Activated naive CD4-positive, alpha-beta T cell treated with anti-CD3 and anti-CD28 coated beads for 36 hours (primary cell): ENCODE measurements around the gene SYT1. TPM values are rescaled to one million over a fixed set of nuclear protein-coding genes. Genes with fewer than 3 reads are reported as not detected.
"Not testable (repeated sequence)": the region's sequence is repeated elsewhere in the genome, so short reads cannot be mapped to it uniquely, and the experiment has no call there.

ENCODE experiments used
- CTCF ChIA-PET: fragments of 350-600 bp; sonication (Branson Sonifier 250); formaldehyde crosslinking; loops from one replicate; lab custom pipeline; 2021; ENCODE audit warnings: antibody characterized with exemption; lab: Charles Lee
- DNase-seq: peaks from one replicate; pipeline ENCODE4 v3.0.0-alpha.2; 2020
- H3K27ac Mint-ChIP-seq: one replicate; pipeline ENCODE4 v1.8.0; 2021; ENCODE audit warnings: mild to moderate bottlenecking, mixed read lengths
- H3K27me3 Mint-ChIP-seq: one replicate; pipeline ENCODE4 v1.8.0; 2021; ENCODE audit warnings: low read depth, mixed read lengths
- H3K36me3 Mint-ChIP-seq: one replicate; pipeline ENCODE4 v1.8.0; 2021; ENCODE audit warnings: low read depth, mixed read lengths
- H3K4me1 Mint-ChIP-seq: one replicate; pipeline ENCODE4 v1.8.0; 2021; ENCODE audit warnings: low read depth, mixed read lengths
- H3K4me3 Mint-ChIP-seq: one replicate; pipeline ENCODE4 v1.8.0; 2021; ENCODE audit warnings: mild to moderate bottlenecking, moderate library complexity, mixed read lengths
- H3K9me3 Mint-ChIP-seq: one replicate; pipeline ENCODE4 v1.8.0; 2021; ENCODE audit warnings: mixed read lengths
- intact Hi-C: fragments of 100-400 bp; cut with micrococcal nuclease; formaldehyde crosslinking; loops from one replicate; pipeline ENCODE4 v1.15.1; 2023
- total RNA-seq, 2 experiments: library from RNA; stranded (reverse); gene quantifications; one replicate each; pipeline ENCODE4 v1.2.3, GENCODE V29; 2021

The SYT1 gene
- total RNA-seq, 2 experiments from 2014 or later, result not detected

- Mint-ChIP-seq H3K9me3 (no peaks in the 10 kb centered on the region), H3K4me3 (no peak overlapping the region), H3K4me1 (no peaks in the 10 kb centered on the region), H3K27me3 (no peaks in the 10 kb centered on the region), H3K27ac (no peak overlapping the region), H3K36me3 (no peaks in the 10 kb centered on the region)
- intact Hi-C loops, result no loop called here
- CTCF ChIA-PET, result no interaction called here
- DNase-seq, result no peak
Observed at GRCh38 chr12:79186506-79186905, 321.9 kb downstream of the SYT1 start.

DNA sequence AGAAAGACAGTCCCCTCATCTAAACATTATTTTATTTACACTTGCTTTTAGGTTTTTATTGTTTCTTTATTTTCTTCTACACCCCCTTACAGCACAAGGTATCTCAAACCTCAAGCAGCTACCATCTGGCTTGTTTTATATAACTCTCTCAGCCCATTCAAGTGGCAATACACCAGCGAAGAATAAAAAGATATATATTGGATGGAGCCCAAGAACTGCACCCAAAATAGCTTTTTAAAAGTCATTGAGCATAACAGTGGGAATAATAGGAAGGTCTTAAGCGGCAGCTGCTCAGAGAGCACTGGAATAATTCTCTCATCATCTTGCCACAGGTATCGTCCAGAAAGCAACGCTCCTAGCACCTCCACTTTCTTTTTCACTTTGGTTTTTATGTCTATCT lies 322.5 kb downstream of the SYT1 start:
- CTCF ChIA-PET, result no interaction called here
- DNase-seq, result no peak
- Mint-ChIP-seq H3K4me3 (no peak overlapping the region), H3K27ac (no peak overlapping the region), H3K4me1 (no peaks in the 10 kb centered on the region), H3K9me3 (no peaks in the 10 kb centered on the region), H3K27me3 (no peaks in the 10 kb centered on the region), H3K36me3 (no peaks in the 10 kb centered on the region)
- intact Hi-C loops, result no loop called here

DNA sequence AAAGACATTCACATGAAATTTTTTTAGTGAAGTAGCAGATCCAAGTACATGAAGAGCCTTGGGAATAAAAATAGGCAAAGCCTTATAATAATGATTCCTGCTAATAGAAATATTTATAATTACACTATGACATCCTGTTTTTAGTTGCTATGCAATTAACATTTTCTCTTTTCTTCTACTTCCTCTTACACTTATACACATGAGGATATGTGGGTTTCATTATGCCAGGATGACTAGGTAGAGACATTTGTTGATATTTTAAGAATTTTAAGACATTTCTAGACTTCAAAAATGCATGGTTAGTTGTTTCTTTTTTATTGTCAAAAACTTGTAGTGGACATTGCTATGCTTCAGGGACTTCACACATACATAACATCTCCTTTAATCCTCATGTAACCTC lies 326.8 kb downstream of the SYT1 start:
- H3K4me1 Mint-ChIP-seq, result no peaks in the 10 kb centered on the region
- no peaks in the 10 kb centered on the region for H3K27me3 Mint-ChIP-seq
- no peak overlapping the region for H3K27ac Mint-ChIP-seq
- no peak for DNase-seq
- no peaks in the 10 kb centered on the region for H3K9me3 Mint-ChIP-seq
- intact Hi-C loops, result no loop called here
- CTCF ChIA-PET, result no interaction called here
- no peak overlapping the region for H3K4me3 Mint-ChIP-seq
- H3K36me3 Mint-ChIP-seq, result no peaks in the 10 kb centered on the region

DNA sequence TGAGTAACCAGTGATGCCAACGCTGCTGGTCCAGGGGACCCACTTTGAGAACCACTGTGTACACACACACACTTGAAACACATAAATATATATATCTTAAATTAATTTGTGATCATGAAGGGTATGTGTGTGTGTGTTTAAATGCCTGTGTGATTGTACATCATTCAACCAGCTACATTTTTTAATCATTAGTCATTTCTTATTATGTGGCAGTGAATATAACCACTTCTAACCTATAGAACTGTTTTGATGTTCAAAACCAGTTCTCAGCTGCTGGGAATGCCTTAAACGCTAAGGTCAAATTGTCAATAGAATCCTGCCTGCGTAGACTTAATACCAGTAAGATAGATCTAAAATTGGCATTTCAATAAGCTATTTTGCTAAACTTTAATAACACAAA lies 330.0 kb downstream of the SYT1 start:
- DNase-seq, result no peak
- Mint-ChIP-seq H3K4me1 (no peaks in the 10 kb centered on the region), H3K27me3 (no peaks in the 10 kb centered on the region), H3K36me3 (no peaks in the 10 kb centered on the region), H3K4me3 (no peak overlapping the region), H3K27ac (no peak overlapping the region), H3K9me3 (no peaks in the 10 kb centered on the region)
- CTCF ChIA-PET, result interaction anchor here (0.7 kb wide), 1 partner anchor 214 kb away, joined by 3 read pairs; no protein-coding TSS in a partner anchor
- intact Hi-C loops, result no loop called here

GRCh38 chr12:79199166-79199565 lies 334.6 kb downstream of the SYT1 start:
- no peak overlapping the region for H3K27ac Mint-ChIP-seq
- DNase-seq, result no peak
- H3K4me1 Mint-ChIP-seq, result no peaks in the 10 kb centered on the region
- CTCF ChIA-PET, result no interaction called here
- no peaks in the 10 kb centered on the region for H3K27me3 Mint-ChIP-seq
- intact Hi-C loops, result no loop called here
- H3K36me3 Mint-ChIP-seq, result no peaks in the 10 kb centered on the region
- H3K9me3 Mint-ChIP-seq, result no peaks in the 10 kb centered on the region
- no peak overlapping the region for H3K4me3 Mint-ChIP-seq

DNA sequence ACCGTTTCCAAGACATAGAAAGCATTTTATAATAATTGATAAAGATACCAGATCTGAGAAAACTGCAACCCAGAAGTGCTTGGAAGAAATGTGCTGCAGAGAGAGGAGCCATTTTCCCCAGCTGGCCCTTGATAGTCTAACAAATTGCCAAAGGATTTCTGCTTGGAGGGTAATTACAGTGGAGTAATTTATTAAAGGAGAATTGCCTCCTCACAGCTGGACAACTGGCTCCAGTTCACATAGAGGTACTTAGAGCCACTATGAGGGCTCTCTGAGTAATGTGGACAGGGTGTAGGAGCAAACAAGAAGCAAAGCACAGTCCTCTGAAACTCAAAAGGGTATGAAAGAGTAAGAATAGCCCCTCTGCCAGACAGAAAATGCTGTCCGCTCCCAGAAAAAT lies 335.6 kb downstream of the SYT1 start:
- H3K4me3 Mint-ChIP-seq, result no peak overlapping the region
- intact Hi-C loops, result no loop called here
- no peaks in the 10 kb centered on the region for H3K4me1 Mint-ChIP-seq
- no peaks in the 10 kb centered on the region for H3K36me3 Mint-ChIP-seq
- H3K27me3 Mint-ChIP-seq, result no peaks in the 10 kb centered on the region
- no peak overlapping the region for H3K27ac Mint-ChIP-seq
- DNase-seq, result no peak
- H3K9me3 Mint-ChIP-seq, result no peaks in the 10 kb centered on the region
- CTCF ChIA-PET, result no interaction called here

DNA sequence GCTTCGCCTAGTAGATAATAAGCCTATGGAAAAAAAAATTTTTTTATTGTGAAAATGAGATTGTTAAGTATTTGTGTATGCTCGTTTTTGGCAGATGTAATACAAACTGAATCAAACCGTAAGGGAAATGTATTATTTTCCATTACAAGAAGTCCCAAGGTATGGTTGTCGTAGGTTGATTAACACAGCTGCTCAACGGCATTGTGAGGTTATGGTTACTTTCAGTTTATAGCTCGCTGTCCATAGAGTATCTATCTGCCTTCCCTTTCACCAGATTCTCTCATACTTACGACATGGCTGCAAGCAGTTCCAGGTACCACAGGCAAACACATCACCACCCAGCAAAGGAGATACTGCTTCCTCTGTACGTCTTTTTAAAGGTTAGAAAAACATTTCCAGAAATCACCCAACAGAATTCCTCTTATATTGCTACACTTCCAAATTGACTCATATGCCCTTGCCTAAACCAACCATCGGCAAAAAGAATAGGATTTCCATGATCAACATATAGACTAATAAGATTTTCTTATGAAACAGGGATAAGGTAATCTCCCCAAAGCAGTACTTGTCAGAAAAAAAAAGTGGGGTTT lies 338.6 kb downstream of the SYT1 start:
- Mint-ChIP-seq H3K27ac (no peak overlapping the region), H3K4me3 (no peak overlapping the region), H3K4me1 (no peaks in the 10 kb centered on the region), H3K36me3 (no peaks in the 10 kb centered on the region), H3K9me3 (peaks cover 4% of the 10 kb centered on the region), H3K27me3 (no peaks in the 10 kb centered on the region)
- intact Hi-C loops, result no loop called here
- DNase-seq, result no peak
- CTCF ChIA-PET, result no interaction called here

DNA sequence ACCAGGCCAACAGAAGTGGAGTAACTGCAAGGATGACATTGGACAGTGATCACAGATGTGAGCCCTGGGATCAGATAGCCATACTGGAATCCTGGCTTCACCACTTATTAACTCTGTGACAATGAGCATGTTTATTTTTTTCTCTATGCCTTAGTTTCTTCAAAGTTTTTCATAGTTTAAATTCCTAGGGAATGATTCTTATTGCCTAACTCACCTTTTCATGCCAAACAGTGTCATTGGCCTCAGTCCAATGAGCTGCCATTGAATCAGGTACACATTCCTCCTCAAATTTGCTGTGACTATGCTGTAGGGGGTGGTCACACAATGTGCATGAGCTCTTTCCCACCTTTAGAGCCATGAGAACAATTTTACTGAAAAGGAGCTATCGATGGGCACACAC lies 342.3 kb downstream of the SYT1 start:
- no peaks in the 10 kb centered on the region for H3K36me3 Mint-ChIP-seq
- CTCF ChIA-PET, result interaction anchor here (0.6 kb wide), 1 partner anchor 671 kb away, joined by 4 read pairs; no protein-coding TSS in a partner anchor
- intact Hi-C loops, result no loop called here
- peaks cover 4% of the 10 kb centered on the region for H3K9me3 Mint-ChIP-seq
- no peaks in the 10 kb centered on the region for H3K4me1 Mint-ChIP-seq
- H3K27me3 Mint-ChIP-seq, result no peaks in the 10 kb centered on the region
- DNase-seq, result no peak
- no peak overlapping the region for H3K4me3 Mint-ChIP-seq
- no peak overlapping the region for H3K27ac Mint-ChIP-seq

- H3K27me3 Mint-ChIP-seq, H3K9me3 Mint-ChIP-seq, H3K27ac Mint-ChIP-seq, intact Hi-C loops, H3K4me1 Mint-ChIP-seq, H3K36me3 Mint-ChIP-seq, H3K4me3 Mint-ChIP-seq, DNase-seq, CTCF ChIA-PET: not testable (repeated sequence)
Observed at GRCh38 chr12:79210403-79210802, 345.8 kb downstream of the SYT1 start.

DNA sequence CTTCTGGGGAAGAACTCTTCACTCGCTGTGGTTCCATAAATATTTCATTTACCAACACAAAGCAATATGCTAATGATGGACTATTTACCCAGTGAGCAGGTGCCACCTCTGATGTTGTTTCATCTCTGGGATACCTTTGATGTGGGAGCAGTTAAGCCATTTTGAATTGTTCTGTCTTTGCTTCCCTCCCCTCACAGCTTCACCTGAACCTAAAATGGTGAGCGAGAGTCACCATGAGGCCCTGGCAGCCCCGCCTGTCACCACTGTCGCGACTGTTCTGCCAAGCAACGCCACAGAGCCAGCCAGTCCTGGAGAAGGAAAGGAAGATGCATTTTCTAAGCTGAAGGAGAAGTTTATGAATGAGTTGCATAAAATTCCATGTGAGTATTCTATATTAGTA lies 352.7 kb downstream of the SYT1 start:
- H3K4me1 Mint-ChIP-seq, result no peaks in the 10 kb centered on the region
- peaks cover 11% of the 10 kb centered on the region for H3K9me3 Mint-ChIP-seq
- CTCF ChIA-PET, result no interaction called here
- no peaks in the 10 kb centered on the region for H3K27me3 Mint-ChIP-seq
- H3K4me3 Mint-ChIP-seq, result no peak overlapping the region
- no peak for DNase-seq
- no peaks in the 10 kb centered on the region for H3K36me3 Mint-ChIP-seq
- H3K27ac Mint-ChIP-seq, result no peak overlapping the region
- intact Hi-C loops, result no loop called here

GRCh38 chr12:79223210-79223609 lies 358.6 kb downstream of the SYT1 start:
- Mint-ChIP-seq H3K9me3 (peaks cover 19% of the 10 kb centered on the region), H3K4me1 (no peaks in the 10 kb centered on the region), H3K27me3 (no peaks in the 10 kb centered on the region), H3K27ac (no peak overlapping the region), H3K4me3 (no peak overlapping the region), H3K36me3 (no peaks in the 10 kb centered on the region)
- CTCF ChIA-PET, result no interaction called here
- no peak for DNase-seq
- intact Hi-C loops, result no loop called here

DNA sequence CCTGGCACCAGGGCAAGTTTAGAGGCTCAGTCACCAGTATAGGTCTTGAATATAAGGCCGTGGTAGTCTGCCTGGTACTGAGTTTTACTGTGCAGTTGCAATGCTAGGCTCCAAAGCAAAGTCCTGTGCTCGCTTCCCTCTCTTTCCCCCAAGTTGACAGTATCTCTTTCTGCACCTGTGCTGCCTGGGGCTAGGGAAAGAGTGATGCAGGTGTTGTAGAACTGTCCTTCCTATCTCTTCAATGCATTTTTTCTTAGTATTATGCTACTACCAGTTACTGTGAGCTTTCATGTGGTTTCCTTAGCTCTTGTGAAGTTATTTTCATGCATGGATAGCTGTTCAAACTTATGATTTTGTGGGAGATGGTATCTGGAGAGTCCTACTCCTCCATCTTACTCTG lies 359.2 kb downstream of the SYT1 start:
- intact Hi-C loops, result no loop called here
- peaks cover 17% of the 10 kb centered on the region for H3K9me3 Mint-ChIP-seq
- DNase-seq, result no peak
- H3K27me3 Mint-ChIP-seq, result no peaks in the 10 kb centered on the region
- CTCF ChIA-PET, result no interaction called here
- no peak overlapping the region for H3K4me3 Mint-ChIP-seq
- no peaks in the 10 kb centered on the region for H3K36me3 Mint-ChIP-seq
- H3K27ac Mint-ChIP-seq, result no peak overlapping the region
- H3K4me1 Mint-ChIP-seq, result no peaks in the 10 kb centered on the region

DNA sequence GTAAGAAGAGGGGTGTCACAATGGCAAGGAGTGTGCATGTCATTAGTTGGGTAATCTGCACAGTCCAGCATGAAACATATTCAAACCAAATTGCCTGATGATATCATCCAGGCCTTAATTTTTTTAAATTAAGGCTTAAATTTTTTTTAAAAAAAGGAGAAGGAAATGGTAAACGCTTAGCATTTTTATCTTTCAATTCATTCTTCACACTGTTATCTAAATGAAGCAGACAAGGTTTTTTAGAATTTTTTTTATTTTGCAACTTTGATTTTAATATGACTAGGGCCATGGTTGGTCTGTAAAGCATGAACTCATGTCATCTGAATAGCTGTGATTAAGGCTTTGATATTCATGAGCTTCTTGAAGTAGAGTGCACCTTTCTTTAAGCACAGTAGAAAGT lies 362.5 kb downstream of the SYT1 start:
- H3K9me3 Mint-ChIP-seq, result peaks cover 10% of the 10 kb centered on the region
- no peaks in the 10 kb centered on the region for H3K4me1 Mint-ChIP-seq
- no peaks in the 10 kb centered on the region for H3K36me3 Mint-ChIP-seq
- CTCF ChIA-PET, result no interaction called here
- H3K27me3 Mint-ChIP-seq, result no peaks in the 10 kb centered on the region
- intact Hi-C loops, result no loop called here
- no peak overlapping the region for H3K4me3 Mint-ChIP-seq
- DNase-seq, result no peak
- H3K27ac Mint-ChIP-seq, result no peak overlapping the region
